ENCODE data around the gene COL24A1. TPM values are rescaled to one million over a fixed set of nuclear protein-coding genes. Genes with fewer than 3 reads are reported as not detected.
"Not testable (repeated sequence)": the region's sequence is repeated elsewhere in the genome, so short reads cannot be mapped to it uniquely, and the experiment has no call there.

Gene COL24A1
- total RNA-seq, 2 experiments from 2014 or later: not detected

GRCh38 chr1:86150553-86151055 lies 6.0 kb downstream of the COL24A1 start:
- Mint-ChIP-seq H3K36me3 (ENCODE audit: low read depth) (no peaks in the 10 kb centered on the region), H3K4me1 (peaks cover 3% of the 10 kb centered on the region), H3K9me3 (ENCODE audit: low read depth) (no peaks in the 10 kb centered on the region), H3K27me3 (peaks cover 18% of the 10 kb centered on the region), H3K27ac (no peak overlapping the region), H3K4me3 (no peak overlapping the region)
- DNase-seq (no peak), ATAC-seq (no peak)
- intact Hi-C loops (cut with DNase I, micrococcal nuclease): no loop called here
- CTCF ChIA-PET: no interaction called here
- POLR2A ChIA-PET: no interaction called here

GRCh38 chr1:86149591-86149990 lies 7.0 kb downstream of the COL24A1 start:
- Mint-ChIP-seq H3K27me3 (peaks cover 12% of the 10 kb centered on the region), H3K4me3 (no peak overlapping the region), H3K9me3 (ENCODE audit: low read depth) (no peaks in the 10 kb centered on the region), H3K4me1 (no peaks in the 10 kb centered on the region), H3K36me3 (ENCODE audit: low read depth) (no peaks in the 10 kb centered on the region), H3K27ac (no peak overlapping the region)
- ATAC-seq (no peak), DNase-seq (no peak)
- CTCF ChIA-PET: no interaction called here
- intact Hi-C loops (cut with DNase I, micrococcal nuclease): no loop called here
- POLR2A ChIA-PET: no interaction called here

DNA sequence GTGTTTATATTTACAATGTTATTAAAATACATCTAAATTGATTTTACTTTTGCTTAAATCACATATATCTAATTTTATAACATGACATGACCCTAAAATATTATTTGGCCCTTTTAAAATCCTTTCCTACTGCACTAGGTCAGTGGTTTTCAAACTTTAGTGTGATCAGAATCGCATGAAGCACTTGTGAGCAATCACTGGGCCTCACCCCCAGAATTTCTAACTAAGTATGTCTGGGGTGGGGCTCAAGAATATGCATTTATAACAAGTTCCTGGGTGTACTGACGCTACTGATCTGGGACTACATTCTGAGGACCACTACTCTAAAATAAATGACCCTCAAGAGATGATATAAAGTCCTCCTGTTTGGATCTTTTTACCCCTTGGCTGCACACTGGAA lies 8.8 kb downstream of the COL24A1 start:
- no peaks in the 10 kb centered on the region for H3K4me1 Mint-ChIP-seq
- intact Hi-C loops (cut with DNase I, micrococcal nuclease): no loop called here
- H3K9me3 Mint-ChIP-seq (ENCODE audit: low read depth): no peaks in the 10 kb centered on the region
- H3K27me3 Mint-ChIP-seq: peaks cover 3% of the 10 kb centered on the region
- ATAC-seq (no peak), DNase-seq (no peak)
- POLR2A ChIA-PET: no interaction called here
- H3K36me3 Mint-ChIP-seq (ENCODE audit: low read depth): no peaks in the 10 kb centered on the region
- no peak overlapping the region for H3K27ac Mint-ChIP-seq
- H3K4me3 Mint-ChIP-seq: no peak overlapping the region
- CTCF ChIA-PET: no interaction called here

GRCh38 chr1:86146566-86146965 lies 10.0 kb downstream of the COL24A1 start:
- no peak for ATAC-seq
- intact Hi-C loops (cut with DNase I, micrococcal nuclease): no loop called here
- peaks cover 3% of the 10 kb centered on the region for H3K27me3 Mint-ChIP-seq
- H3K4me3 Mint-ChIP-seq: no peak overlapping the region
- no peak overlapping the region for H3K27ac Mint-ChIP-seq
- H3K9me3 Mint-ChIP-seq (ENCODE audit: low read depth): no peaks in the 10 kb centered on the region
- H3K4me1 Mint-ChIP-seq: no peaks in the 10 kb centered on the region
- no peaks in the 10 kb centered on the region for H3K36me3 Mint-ChIP-seq (ENCODE audit: low read depth)
- no peak for DNase-seq
- ChIA-PET CTCF (interaction anchor here (0.6 kb wide), 1 partner anchor 73 kb away, joined by 3 read pairs; no protein-coding TSS in a partner anchor), POLR2A (no interaction called here)

DNA sequence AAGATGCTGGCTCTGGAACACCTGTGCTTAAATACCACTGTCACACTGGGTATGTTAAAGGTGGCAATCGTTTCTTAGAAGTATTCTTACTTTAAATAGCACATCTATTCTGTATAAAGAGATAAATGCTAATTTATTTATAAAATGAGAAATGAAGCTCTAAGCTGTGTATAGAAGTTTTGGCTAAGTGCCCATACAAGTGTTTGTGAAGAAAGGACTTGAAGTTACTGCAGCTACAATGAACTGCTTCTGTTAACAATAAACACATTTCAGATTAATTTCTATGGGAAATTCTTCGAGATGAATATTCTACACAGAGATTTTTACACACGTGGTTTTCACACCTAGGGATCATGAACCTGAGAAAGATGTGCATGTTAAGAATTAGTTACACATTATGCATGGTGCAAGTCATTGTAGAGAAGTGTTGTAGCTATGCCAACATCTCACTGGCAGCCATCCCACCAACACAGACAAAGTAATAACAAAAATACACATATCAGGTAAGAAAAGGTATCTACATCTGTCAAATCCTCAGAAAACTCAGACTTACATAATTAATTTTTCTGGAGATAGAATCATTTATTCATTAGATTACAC lies 16.2 kb downstream of the COL24A1 start:
- Mint-ChIP-seq H3K4me3 (no peak overlapping the region), H3K4me1 (no peaks in the 10 kb centered on the region), H3K27me3 (peaks cover 3% of the 10 kb centered on the region), H3K9me3 (ENCODE audit: low read depth) (no peaks in the 10 kb centered on the region), H3K27ac (no peak overlapping the region), H3K36me3 (ENCODE audit: low read depth) (no peaks in the 10 kb centered on the region)
- intact Hi-C loops (cut with DNase I, micrococcal nuclease): no loop called here
- no peak for ATAC-seq
- ChIA-PET POLR2A (no interaction called here), CTCF (interaction anchor here (0.6 kb wide), 1 partner anchor 104 kb away, joined by 3 read pairs; no protein-coding TSS in a partner anchor)
- no peak for DNase-seq

- CTCF ChIA-PET: no interaction called here
- peaks cover 3% of the 10 kb centered on the region for H3K27me3 Mint-ChIP-seq
Measured at GRCh38 chr1:86138746-86139145, 17.8 kb downstream of the COL24A1 start.

DNA sequence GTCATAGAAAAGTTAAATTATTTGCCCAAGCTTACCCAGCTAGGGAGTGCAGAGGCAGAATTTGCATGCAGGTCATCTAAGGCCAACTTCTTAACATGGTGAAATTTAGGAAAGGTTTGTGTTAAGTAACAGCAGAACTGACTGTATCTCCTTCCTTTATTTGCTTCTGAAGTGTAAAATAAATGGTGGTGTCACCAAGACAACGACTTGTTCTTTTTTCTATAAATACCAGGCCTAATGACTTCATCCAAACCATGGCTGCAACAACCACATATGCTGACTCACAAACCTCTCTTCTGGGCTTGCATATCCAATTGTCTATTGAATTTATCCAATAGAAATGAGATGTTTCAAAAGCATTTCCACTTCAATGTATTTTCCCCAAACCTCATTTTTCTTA lies 19.1 kb downstream of the COL24A1 start:
- H3K4me3 Mint-ChIP-seq: no peak overlapping the region

More at GRCh38 chr1:86138746-86139145, 17.8 kb downstream of the COL24A1 start:
- ATAC-seq: no peak
- H3K9me3 Mint-ChIP-seq (ENCODE audit: low read depth): no peaks in the 10 kb centered on the region
- H3K36me3 Mint-ChIP-seq (ENCODE audit: low read depth): no peaks in the 10 kb centered on the region
- POLR2A ChIA-PET: no interaction called here
- H3K27ac Mint-ChIP-seq: no peak overlapping the region
- no peaks in the 10 kb centered on the region for H3K4me1 Mint-ChIP-seq
- no peak overlapping the region for H3K4me3 Mint-ChIP-seq
- DNase-seq: no peak
- intact Hi-C loops (cut with DNase I, micrococcal nuclease): no loop called here

DNA sequence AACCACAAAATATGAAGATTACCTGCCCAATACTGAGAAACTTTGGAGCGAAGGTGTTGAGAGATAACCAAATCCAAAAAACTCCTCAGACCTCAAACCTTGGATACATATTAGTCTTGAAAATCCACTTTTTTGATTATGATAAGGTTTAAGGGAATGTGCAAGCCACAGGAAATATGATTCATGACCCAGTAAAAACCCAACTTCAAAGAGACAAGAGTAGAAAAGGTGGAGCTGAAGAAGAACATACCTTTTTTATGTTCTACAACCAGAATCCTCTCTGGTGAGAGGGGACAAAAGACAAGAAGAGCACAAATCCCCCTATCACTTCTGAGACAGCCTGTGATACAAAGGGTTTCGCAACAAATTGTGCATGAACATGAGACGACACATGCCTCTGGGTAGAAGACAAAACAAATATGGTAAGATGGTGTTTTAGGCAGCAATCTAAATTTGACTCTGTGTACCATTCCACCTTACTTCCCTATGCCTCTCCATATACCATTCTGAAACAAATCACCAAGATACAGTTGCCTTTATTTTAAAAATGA lies 37.3 kb downstream of the COL24A1 start:
- Mint-ChIP-seq H3K27me3 (peaks cover 3% of the 10 kb centered on the region), H3K36me3 (ENCODE audit: low read depth) (no peaks in the 10 kb centered on the region), H3K9me3 (ENCODE audit: low read depth) (peaks cover 3% of the 10 kb centered on the region), H3K27ac (no peak overlapping the region), H3K4me1 (peaks cover 9% of the 10 kb centered on the region), H3K4me3 (no peak overlapping the region)
- POLR2A ChIA-PET: no interaction called here
- intact Hi-C loops (cut with DNase I, micrococcal nuclease): no loop called here
- ATAC-seq (no peak), DNase-seq (no peak)
- CTCF ChIA-PET: no interaction called here

More for the DNA sequence above, 19.1 kb downstream of the COL24A1 start:
- ATAC-seq (no peak), DNase-seq (no peak)
- Mint-ChIP-seq H3K27me3 (no peaks in the 10 kb centered on the region), H3K27ac (no peak overlapping the region), H3K4me1 (no peaks in the 10 kb centered on the region), H3K9me3 (ENCODE audit: low read depth) (no peaks in the 10 kb centered on the region), H3K36me3 (ENCODE audit: low read depth) (no peaks in the 10 kb centered on the region)
- intact Hi-C loops (cut with DNase I, micrococcal nuclease): no loop called here
- POLR2A ChIA-PET: no interaction called here
- CTCF ChIA-PET: no interaction called here

GRCh38 chr1:86114816-86115400 lies 41.7 kb downstream of the COL24A1 start:
- ChIA-PET CTCF (no interaction called here), POLR2A (no interaction called here)
- Mint-ChIP-seq H3K4me1 (peaks cover 9% of the 10 kb centered on the region), H3K4me3 (no peak overlapping the region), H3K27me3 (peaks cover 3% of the 10 kb centered on the region), H3K27ac (no peak overlapping the region), H3K36me3 (ENCODE audit: low read depth) (no peaks in the 10 kb centered on the region), H3K9me3 (ENCODE audit: low read depth) (peaks cover 3% of the 10 kb centered on the region)
- no peak for DNase-seq
- intact Hi-C loops (cut with DNase I, micrococcal nuclease): no loop called here
- ATAC-seq: no peak

DNA sequence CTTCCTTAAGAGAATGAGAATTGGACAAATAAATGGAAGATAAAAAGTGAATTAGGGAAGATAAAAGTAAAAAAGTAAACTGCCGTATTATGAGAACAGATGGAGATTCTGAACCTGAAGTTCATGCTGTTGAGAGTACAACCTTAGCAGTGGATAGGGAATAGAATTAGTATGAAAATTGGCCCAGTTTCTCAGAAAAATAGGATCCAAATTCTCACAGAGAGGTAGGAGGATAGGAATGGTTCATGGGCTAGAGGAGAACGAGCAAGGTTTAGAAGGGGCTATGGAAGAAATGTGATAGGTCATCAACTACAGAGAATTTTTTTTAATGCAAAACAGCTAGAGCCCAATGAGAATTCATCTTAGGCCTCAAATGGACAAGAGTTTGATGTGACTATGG lies 42.3 kb downstream of the COL24A1 start:
- H3K27ac Mint-ChIP-seq: no peak overlapping the region
- H3K9me3 Mint-ChIP-seq (ENCODE audit: low read depth): peaks cover 3% of the 10 kb centered on the region
- peaks cover under 1% of the 10 kb centered on the region for H3K27me3 Mint-ChIP-seq
- no peaks in the 10 kb centered on the region for H3K36me3 Mint-ChIP-seq (ENCODE audit: low read depth)
- DNase-seq (no peak), ATAC-seq (no peak)
- CTCF ChIA-PET: no interaction called here
- POLR2A ChIA-PET: no interaction called here
- no peak overlapping the region for H3K4me3 Mint-ChIP-seq
- peaks cover 6% of the 10 kb centered on the region for H3K4me1 Mint-ChIP-seq
- intact Hi-C loops (cut with DNase I, micrococcal nuclease): no loop called here

DNA sequence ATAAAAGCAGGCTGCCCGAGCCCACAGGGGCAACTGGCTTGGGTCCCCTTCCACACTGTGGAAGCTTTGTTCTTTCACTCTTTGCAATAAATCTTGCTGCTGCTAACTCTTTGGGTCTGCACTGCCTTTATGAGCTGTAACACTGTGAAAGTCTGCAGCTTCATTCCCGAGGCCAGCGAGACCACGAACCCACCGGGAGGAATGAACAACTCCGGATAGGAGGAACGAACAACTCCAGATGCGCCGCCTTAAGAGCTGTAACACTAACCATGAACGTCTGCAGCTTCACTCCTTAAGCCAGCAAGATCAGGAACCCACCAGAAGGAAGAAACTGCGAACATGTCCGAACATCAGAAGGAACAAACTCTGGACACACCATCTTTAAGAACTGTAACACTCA lies 45.0 kb downstream of the COL24A1 start:
- H3K4me1 Mint-ChIP-seq; H3K9me3 Mint-ChIP-seq (ENCODE audit: low read depth); POLR2A ChIA-PET; H3K27ac Mint-ChIP-seq; ATAC-seq; DNase-seq; CTCF ChIA-PET; H3K4me3 Mint-ChIP-seq; H3K36me3 Mint-ChIP-seq (ENCODE audit: low read depth); intact Hi-C loops (cut with DNase I, micrococcal nuclease); H3K27me3 Mint-ChIP-seq: not testable (repeated sequence)

DNA sequence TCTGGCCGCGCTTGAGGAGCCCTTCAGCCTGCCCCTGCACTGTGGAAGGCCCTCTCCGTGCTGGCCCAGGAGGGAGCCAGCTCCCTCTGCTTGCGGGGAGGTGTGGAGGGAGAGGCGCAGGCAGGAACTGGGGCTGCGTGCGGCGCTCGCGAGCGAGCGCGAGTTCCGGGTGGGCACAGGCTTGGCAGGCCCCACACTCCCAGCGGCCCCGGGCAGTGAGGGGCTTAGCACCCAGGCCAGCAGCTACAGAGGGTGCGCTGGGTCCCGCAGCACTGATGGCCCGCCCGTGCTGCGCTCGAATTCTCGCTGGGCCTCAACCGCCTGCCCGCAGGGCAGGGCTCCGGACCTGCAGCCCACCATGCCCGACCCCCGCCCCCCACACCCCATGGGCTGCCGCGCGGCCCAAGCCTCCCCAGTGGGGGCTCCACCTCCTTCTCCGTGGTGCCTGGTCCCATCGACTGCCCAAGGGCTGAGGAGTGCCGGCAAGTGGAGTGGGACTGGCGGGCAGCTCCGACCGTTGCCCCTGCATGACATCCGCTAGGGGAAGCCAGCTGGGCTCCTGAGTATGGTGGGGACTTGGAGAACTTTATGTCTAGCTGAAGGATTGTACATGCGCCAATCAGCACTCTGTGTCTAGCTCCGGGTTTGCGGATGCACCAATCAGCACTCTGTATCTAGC lies 46.0 kb downstream of the COL24A1 start:
- Mint-ChIP-seq H3K36me3 (ENCODE audit: low read depth) (no peaks in the 10 kb centered on the region), H3K27me3 (no peaks in the 10 kb centered on the region), H3K27ac (no peak overlapping the region), H3K9me3 (ENCODE audit: low read depth) (no peaks in the 10 kb centered on the region), H3K4me3 (no peak overlapping the region), H3K4me1 (no peaks in the 10 kb centered on the region)
- CTCF ChIA-PET: no interaction called here
- ATAC-seq: no peak
- intact Hi-C loops (cut with DNase I, micrococcal nuclease): no loop called here
- POLR2A ChIA-PET: no interaction called here
- no peak for DNase-seq
